Measurements from ENCODE around the gene PPL. TPM values are rescaled to one million over a fixed set of nuclear protein-coding genes. Genes with fewer than 3 reads are reported as not detected.

The PPL gene
- total RNA-seq, 4 donors from 2014 or later = 304 to 377 (median 350) TPM

GRCh38 chr16:4962716-4963115 is 25.8 kb upstream of the PPL start:
- no peak for DNase-seq (ENCODE audit: low spot score in 2 of 2)
- Histone ChIP-seq H3K4me3 (no peak overlapping the region), H3K27me3 (no peaks in the 10 kb centered on the region), H3K27ac (no peak overlapping the region), H3K4me1 (peaks cover 10% of the 10 kb centered on the region), H3K36me3 (no peaks in the 10 kb centered on the region), H3K9me3 (no peaks in the 10 kb centered on the region)
- TF ChIP-seq POLR2AphosphoS5 (IDR thresholded peaks at IDR 0.05) = no peak
- TF ChIP-seq EP300 (IDR thresholded peaks at IDR 0.05) = no peak
- no peak for TF ChIP-seq CTCF (IDR thresholded peaks at IDR 0.05)
- TF ChIP-seq POLR2A (IDR thresholded peaks at IDR 0.05) = no peak
- WGBS = 76% methylated on average over 7 of the region's 7 CpGs

GRCh38 chr16:4960579-4960978 is 23.6 kb upstream of the PPL start:
- TF ChIP-seq POLR2AphosphoS5 (IDR thresholded peaks at IDR 0.05) = no peak
- no peak for TF ChIP-seq EP300 (IDR thresholded peaks at IDR 0.05)
- TF ChIP-seq CTCF (IDR thresholded peaks at IDR 0.05) = no peak
- no peak for TF ChIP-seq POLR2A (IDR thresholded peaks at IDR 0.05)
- DNase-seq (ENCODE audit: low spot score in 2 of 2) = no peak
- Histone ChIP-seq H3K27ac (no peak overlapping the region), H3K9me3 (no peaks in the 10 kb centered on the region), H3K36me3 (no peaks in the 10 kb centered on the region), H3K4me1 (peaks cover 28% of the 10 kb centered on the region), H3K27me3 (no peaks in the 10 kb centered on the region), H3K4me3 (no peak overlapping the region)
- WGBS = 85% methylated on average over 6 of the region's 6 CpGs

- no peak for DNase-seq (ENCODE audit: low spot score in 2 of 2)
- no peaks in the 10 kb centered on the region for H3K27me3 ChIP-seq
- WGBS = 30% methylated on average over 22 of the region's 29 CpGs
- H3K4me1 ChIP-seq = peaks cover 28% of the 10 kb centered on the region
- TF ChIP-seq POLR2A (IDR thresholded peaks at IDR 0.05) (no peak), CTCF (IDR thresholded peaks at IDR 0.05) (no peak), POLR2AphosphoS5 (IDR thresholded peaks at IDR 0.05) (no peak), EP300 (IDR thresholded peaks at IDR 0.05) (no peak)
- no peak overlapping the region for H3K27ac ChIP-seq
- H3K9me3 ChIP-seq = no peaks in the 10 kb centered on the region
- no peaks in the 10 kb centered on the region for H3K36me3 ChIP-seq
- peak overlapping the region; percentile 51 for H3K4me3 ChIP-seq
Observed at GRCh38 chr16:4958510-4959438, 21.8 kb upstream of the PPL start.

- peaks cover 28% of the 10 kb centered on the region for H3K4me1 ChIP-seq
- peak within 1 kb of the TSS; percentile 51 for H3K4me3 ChIP-seq
- H3K36me3 ChIP-seq = no peaks in the 10 kb centered on the region
- peak; percentile 98 to 99 for DNase-seq (ENCODE audit: low spot score in 2 of 2)
- H3K27me3 ChIP-seq = no peaks in the 10 kb centered on the region
- 1% methylated on average over 31 of the region's 56 CpGs for WGBS
- no peaks in the 10 kb centered on the region for H3K9me3 ChIP-seq
- TF ChIP-seq EP300 (IDR thresholded peaks at IDR 0.05) (no peak), CTCF (IDR thresholded peaks at IDR 0.05) (no peak), POLR2A (IDR thresholded peaks at IDR 0.05) (no peak), POLR2AphosphoS5 (IDR thresholded peaks at IDR 0.05) (no peak)
- no peak within 1 kb of the TSS for H3K27ac ChIP-seq
Observed at GRCh38 chr16:4957720-4958509, 21.0 kb upstream of the PPL start, which contains the start of gene SEC14L5. SEC14L5 (plus strand) TSS chr16:4958330; CDS start chr16:4959324, 994 bp downstream.

GRCh38 chr16:4957420-4957719 is 20.4 kb upstream of the PPL start:
- H3K36me3 ChIP-seq = no peaks in the 10 kb centered on the region
- WGBS = 37% methylated on average over 10 of the region's 10 CpGs

More at GRCh38 chr16:4957420-4957719, 20.4 kb upstream of the PPL start:
- Histone ChIP-seq H3K9me3 (no peaks in the 10 kb centered on the region), H3K4me3 (peak overlapping the region; percentile 51), H3K27ac (no peak overlapping the region), H3K27me3 (no peaks in the 10 kb centered on the region), H3K4me1 (peaks cover 28% of the 10 kb centered on the region)
- no peak for DNase-seq (ENCODE audit: low spot score in 2 of 2)
- TF ChIP-seq POLR2AphosphoS5 (IDR thresholded peaks at IDR 0.05) (no peak), EP300 (IDR thresholded peaks at IDR 0.05) (no peak), CTCF (IDR thresholded peaks at IDR 0.05) (no peak), POLR2A (IDR thresholded peaks at IDR 0.05) (no peak)

Data from suprapubic skin (tissue), 4 donors.